SJSA1 (cell line): ENCODE results near the gene FGFRL1. TPM values are rescaled to one million over a fixed set of nuclear protein-coding genes. Genes with fewer than 3 reads are reported as not detected.
"Not testable (repeated sequence)": the region's sequence is repeated elsewhere in the genome, so short reads cannot be mapped to it uniquely, and the experiment has no call there.

Source experiments
- DNase-seq, 2 experiments: peaks; one replicate each; pipeline ENCODE4 v3.0.0-alpha.2; 2015 to 2020; ENCODE audit warnings: low spot score in 2 of 2, low read depth in 1 of 2
- H3K27ac ChIP-seq: fragments of 250-450 bp; sonication (Bioruptor Pico); 2 replicates; pipeline ENCODE4 v1.5.1; 2020; ENCODE audit warnings: mild to moderate bottlenecking, moderate library complexity
- H3K27me3 ChIP-seq: fragments of 250-450 bp; sonication (Bioruptor Pico); replicated peaks from 2 replicates; pipeline ENCODE4 v1.5.1; 2020; ENCODE audit warnings: mild to moderate bottlenecking, moderate library complexity
- H3K36me3 ChIP-seq: fragments of 250-450 bp; sonication (Bioruptor Pico); 2 replicates; pipeline ENCODE4 v1.5.1; 2020; ENCODE audit warnings: mild to moderate bottlenecking
- H3K4me1 ChIP-seq: fragments of 250-450 bp; sonication (Bioruptor Pico); replicated peaks from 2 replicates; pipeline ENCODE4 v1.6.1; 2021; ENCODE audit warnings: mild to moderate bottlenecking
- H3K4me3 ChIP-seq: fragments of 250-450 bp; sonication (Bioruptor Pico); 2 replicates; pipeline ENCODE4 v1.5.1; 2020; ENCODE audit warnings: mild to moderate bottlenecking
- H3K9me3 ChIP-seq: fragments of 250-450 bp; sonication (Bioruptor Pico); replicated peaks from 2 replicates; pipeline ENCODE4 v1.5.1; 2020; ENCODE audit warnings: mild to moderate bottlenecking
- total RNA-seq: library from RNA; depleted of rRNA; stranded (reverse); fragments of >200 nt; shearing (Covaris generic); gene quantifications from 2 replicates; pipeline ENCODE4 v1.2.3, GENCODE V29; 2014

FGFRL1 gene
- total RNA-seq, 1 experiment from 2014 or later: 21.5 TPM

GRCh38 chr4:1052231-1052671 is 40.8 kb downstream of the FGFRL1 start:
- DNase-seq: no peak

GRCh38 chr4:1053080-1053661 is 41.7 kb downstream of the FGFRL1 start:
- Histone ChIP-seq H3K9me3 (no peaks in the 10 kb centered on the region), H3K27ac (no peak overlapping the region), H3K4me1 (no peaks in the 10 kb centered on the region), H3K27me3 (0 out of 2 replicates have a peak, but pooled peaks cover 3% of the 10 kb centered on the region), H3K36me3 (no peaks in the 10 kb centered on the region), H3K4me3 (no peak overlapping the region)
- no peak for DNase-seq

More at GRCh38 chr4:1052231-1052671, 40.8 kb downstream of the FGFRL1 start:
- Histone ChIP-seq H3K27ac (no peak overlapping the region), H3K27me3 (0 out of 2 replicates have a peak, but pooled peaks cover 3% of the 10 kb centered on the region), H3K36me3 (no peaks in the 10 kb centered on the region), H3K9me3 (no peaks in the 10 kb centered on the region), H3K4me3 (no peak overlapping the region), H3K4me1 (peaks cover 7% of the 10 kb centered on the region)

- not testable (repeated sequence) for H3K36me3 ChIP-seq, H3K4me3 ChIP-seq, H3K4me1 ChIP-seq, H3K27me3 ChIP-seq, H3K27ac ChIP-seq, DNase-seq, H3K9me3 ChIP-seq
Observed at GRCh38 chr4:1053891-1054290, 42.5 kb downstream of the FGFRL1 start.

DNA sequence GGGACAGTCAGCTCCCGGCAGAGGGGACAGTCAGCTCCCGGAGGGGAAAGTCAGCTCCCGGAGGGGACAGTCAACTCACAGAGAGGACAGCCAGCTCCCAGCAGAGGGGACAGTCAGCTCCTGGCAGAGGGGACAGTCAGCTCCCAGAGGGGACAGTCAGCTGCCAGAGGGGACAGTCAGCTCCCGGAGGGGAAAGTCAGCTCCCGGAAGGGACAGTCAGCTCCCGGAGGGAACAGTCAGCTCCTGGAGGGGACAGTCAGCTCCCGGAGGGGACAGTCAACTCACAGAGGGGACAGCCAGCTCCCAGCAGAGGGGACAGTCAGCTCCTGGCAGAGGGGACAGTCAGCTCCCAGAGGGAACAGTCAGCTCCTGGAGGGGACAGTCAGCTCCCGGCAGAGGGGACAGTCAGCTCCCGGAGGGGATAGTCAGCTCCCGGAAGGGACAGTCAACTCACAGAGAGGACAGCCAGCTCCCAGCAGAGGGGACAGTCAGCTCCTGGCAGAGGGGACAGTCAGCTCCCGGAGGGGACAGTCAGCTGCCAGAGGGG is 43.3 kb downstream of the FGFRL1 start:
- H3K4me1 ChIP-seq, H3K27ac ChIP-seq, H3K36me3 ChIP-seq, DNase-seq, H3K9me3 ChIP-seq, H3K4me3 ChIP-seq, H3K27me3 ChIP-seq: not testable (repeated sequence)

- H3K9me3 ChIP-seq, H3K27me3 ChIP-seq, H3K36me3 ChIP-seq, H3K4me3 ChIP-seq, DNase-seq, H3K4me1 ChIP-seq, H3K27ac ChIP-seq: not testable (repeated sequence)
Observed at GRCh38 chr4:1055243-1055701, 43.8 kb downstream of the FGFRL1 start.

DNA sequence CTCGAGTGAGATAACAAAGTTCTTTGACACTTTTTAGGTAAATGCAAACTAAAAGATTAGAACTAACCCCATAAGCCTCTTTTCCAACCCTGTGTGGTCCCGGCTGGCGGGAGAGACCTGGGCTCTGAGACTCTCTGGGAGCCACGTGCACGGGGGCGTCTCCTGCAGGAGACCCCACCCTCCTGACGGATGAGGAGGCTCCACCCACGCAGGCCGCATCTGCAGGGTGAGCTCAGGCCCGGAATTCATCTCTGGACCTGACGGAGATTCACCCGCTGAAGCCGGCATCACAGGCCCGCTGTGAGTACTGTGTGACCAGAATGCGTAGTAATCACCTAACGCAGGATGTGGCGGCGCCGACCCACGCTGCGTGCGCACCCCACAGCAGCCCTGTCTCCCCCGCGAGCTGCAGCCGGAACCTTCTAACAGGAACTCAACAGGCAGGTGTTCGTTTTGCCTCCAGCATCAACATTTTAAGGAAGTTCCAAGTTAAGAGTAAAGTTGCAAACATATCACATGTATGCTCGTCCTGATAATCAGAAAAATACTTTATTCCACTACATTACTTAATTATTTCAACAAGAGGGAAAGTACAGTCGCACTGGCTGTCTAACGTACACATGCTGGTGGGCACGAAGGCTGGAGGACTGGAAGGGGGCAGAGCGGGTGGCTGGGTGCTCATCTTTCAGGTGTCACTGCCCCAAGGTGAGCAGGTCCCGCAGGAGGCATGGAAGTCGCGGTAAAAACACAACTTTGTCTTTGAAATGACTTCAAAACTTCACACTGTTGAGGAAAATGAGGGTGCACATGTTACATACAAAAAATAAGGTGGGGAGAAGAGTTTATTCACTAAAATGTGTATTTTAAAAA is 44.5 kb downstream of the FGFRL1 start:
- H3K36me3 ChIP-seq: no peaks in the 10 kb centered on the region
- H3K4me1 ChIP-seq: no peaks in the 10 kb centered on the region
- 0 out of 2 replicates have a peak, but pooled peaks cover 3% of the 10 kb centered on the region for H3K27me3 ChIP-seq
- no peaks in the 10 kb centered on the region for H3K9me3 ChIP-seq
- no peak overlapping the region for H3K4me3 ChIP-seq
- DNase-seq: no peak
- no peak overlapping the region for H3K27ac ChIP-seq

- no peak for DNase-seq
- H3K4me3 ChIP-seq: no peak overlapping the region
- H3K27me3 ChIP-seq: 0 out of 2 replicates have a peak, but pooled peaks cover 3% of the 10 kb centered on the region
- H3K36me3 ChIP-seq: no peaks in the 10 kb centered on the region
- H3K9me3 ChIP-seq: no peaks in the 10 kb centered on the region
- H3K27ac ChIP-seq: no peak overlapping the region
- H3K4me1 ChIP-seq: no peaks in the 10 kb centered on the region
Observed at GRCh38 chr4:1056671-1057402, 45.4 kb downstream of the FGFRL1 start.

GRCh38 chr4:1057403-1057745 is 45.9 kb downstream of the FGFRL1 start:
- DNase-seq: no peak
- H3K36me3 ChIP-seq: no peaks in the 10 kb centered on the region
- no peaks in the 10 kb centered on the region for H3K4me1 ChIP-seq
- H3K9me3 ChIP-seq: no peaks in the 10 kb centered on the region
- 0 out of 2 replicates have a peak, but pooled peaks cover 3% of the 10 kb centered on the region for H3K27me3 ChIP-seq
- no peak overlapping the region for H3K4me3 ChIP-seq
- H3K27ac ChIP-seq: no peak overlapping the region

GRCh38 chr4:1058198-1058996 is 47.0 kb downstream of the FGFRL1 start:
- Histone ChIP-seq H3K4me3 (no peak overlapping the region), H3K9me3 (no peaks in the 10 kb centered on the region), H3K4me1 (no peaks in the 10 kb centered on the region), H3K36me3 (no peaks in the 10 kb centered on the region), H3K27me3 (no peaks in the 10 kb centered on the region), H3K27ac (no peak overlapping the region)
- DNase-seq: no peak

DNA sequence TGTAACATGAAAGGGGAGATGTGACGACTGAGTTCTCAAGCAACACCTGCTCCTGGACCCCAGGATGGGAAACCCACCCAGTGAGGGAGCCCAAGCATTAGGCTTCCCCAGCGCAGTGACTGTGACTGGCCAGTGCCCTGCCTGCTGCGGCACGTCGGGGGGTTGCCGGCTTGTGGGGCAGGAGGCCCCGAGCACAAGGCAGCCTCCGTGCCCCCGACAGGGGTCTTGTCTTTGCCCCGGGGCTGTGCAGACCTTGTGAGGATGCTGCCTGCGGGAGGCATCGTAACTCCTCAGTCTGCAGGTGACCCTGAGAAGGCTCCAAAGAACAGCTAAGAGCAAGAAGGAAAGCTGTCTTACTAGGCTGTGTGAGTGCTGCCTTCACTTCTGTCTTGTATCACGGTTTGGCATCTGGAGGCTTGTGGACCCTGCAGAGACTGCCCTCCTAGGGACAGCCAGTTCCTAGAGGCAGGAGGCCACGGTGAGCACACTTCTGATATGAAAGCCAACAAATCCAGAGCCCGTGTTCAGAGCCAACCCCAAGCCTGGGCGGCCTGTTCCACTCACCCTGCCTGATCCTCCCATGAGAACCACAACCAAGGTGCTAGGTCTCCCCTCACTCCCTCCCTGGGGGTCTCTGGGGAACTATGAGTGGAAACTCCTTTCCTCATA is 47.7 kb downstream of the FGFRL1 start:
- no peaks in the 10 kb centered on the region for H3K9me3 ChIP-seq
- H3K4me1 ChIP-seq: no peaks in the 10 kb centered on the region
- no peak for DNase-seq
- H3K27me3 ChIP-seq: no peaks in the 10 kb centered on the region
- no peak overlapping the region for H3K27ac ChIP-seq
- no peak overlapping the region for H3K4me3 ChIP-seq
- no peaks in the 10 kb centered on the region for H3K36me3 ChIP-seq

DNA sequence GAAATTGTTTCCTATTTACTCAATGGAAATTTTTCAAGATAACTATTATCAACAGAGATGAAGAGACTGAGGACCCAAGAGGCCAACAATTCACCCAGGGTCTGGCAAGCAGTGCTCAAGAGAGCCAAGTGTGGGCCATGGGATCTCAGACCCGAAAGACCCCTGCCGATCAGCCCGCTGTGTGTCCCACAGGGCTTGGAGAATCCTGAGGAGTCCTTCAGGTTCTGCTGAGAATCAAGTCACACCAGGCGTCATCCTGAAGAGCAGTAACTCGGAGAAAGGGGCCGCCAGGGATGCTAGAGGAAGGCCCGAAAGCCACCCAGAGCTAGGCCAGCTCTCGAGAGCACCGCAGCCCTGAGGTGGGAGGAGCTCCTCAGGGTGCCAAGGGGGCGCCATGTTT is 48.7 kb downstream of the FGFRL1 start:
- Histone ChIP-seq H3K9me3 (no peaks in the 10 kb centered on the region), H3K36me3 (no peaks in the 10 kb centered on the region), H3K4me3 (no peak overlapping the region), H3K27me3 (no peaks in the 10 kb centered on the region), H3K27ac (no peak overlapping the region), H3K4me1 (no peaks in the 10 kb centered on the region)
- no peak for DNase-seq

GRCh38 chr4:1060621-1061020 is 49.2 kb downstream of the FGFRL1 start:
- H3K27me3 ChIP-seq: no peaks in the 10 kb centered on the region
- no peak overlapping the region for H3K27ac ChIP-seq
- DNase-seq: no peak
- H3K4me1 ChIP-seq: no peaks in the 10 kb centered on the region
- H3K36me3 ChIP-seq: no peaks in the 10 kb centered on the region
- no peak overlapping the region for H3K4me3 ChIP-seq
- H3K9me3 ChIP-seq: no peaks in the 10 kb centered on the region
